B cell (primary cell): ENCODE data around the gene UBL3. TPM values are rescaled to one million over a fixed set of nuclear protein-coding genes. Genes with fewer than 3 reads are reported as not detected.

Experiments used
- ATAC-seq: fragments of 200-7000 bp; cut with Tn5 transposase; one replicate; pipeline ENCODE4 v1.10.0; 2021; ENCODE audit warnings: low read depth, mild to moderate bottlenecking, moderate number of reproducible peaks, moderate library complexity
- CTCF ChIA-PET: fragments of 350-600 bp; sonication (Branson Sonifier 250); formaldehyde crosslinking; loops from one replicate; lab custom pipeline; 2021; ENCODE audit warnings: antibody characterized with exemption, inconsistent platforms; lab: Charles Lee
- POLR2A ChIA-PET: fragments of 350-600 bp; sonication (Branson Sonifier 250); formaldehyde crosslinking; loops from one replicate; lab custom pipeline; 2021; ENCODE audit warnings: antibody characterized with exemption; lab: Charles Lee
- DNase-seq: peaks from one replicate; pipeline ENCODE4 v3.0.0; 2013
- H2AFZ ChIP-seq: 2 replicates; pipeline ENCODE4 v1.6.1; 2012; ENCODE audit warnings: mild to moderate bottlenecking, low read depth, low read length; ENCODE audit not compliant: insufficient read depth, poor library complexity, severe bottlenecking
- H3K27ac ChIP-seq, 2 donors: 1 replicate in 1 of 2; 2 replicates in 1 of 2; pipeline ENCODE4 v1.5.1; 2012 to 2013; ENCODE audit warnings: low read length in 2 of 2, mild to moderate bottlenecking in 2 of 2, moderate library complexity in 1 of 2
- H3K27me3 ChIP-seq, 4 experiments: fragments of 200-600 bp in 1 of 4; sonication (generic) in 1 of 4; replicated peaks in 1 of 4; 1 replicate in 2 of 4; 2 replicates in 2 of 4; pipeline versions ENCODE4 v1.6.1 to v1.7.0; 2013 to 2016; ENCODE audit warnings: low read length in 3 of 4, mild to moderate bottlenecking in 2 of 4, mixed read lengths in 1 of 4, moderate library complexity in 1 of 4; ENCODE audit not compliant: insufficient read depth in 4 of 4, control insufficient read depth in 3 of 4; ENCODE audit errors: control extremely low read depth in 1 of 4
- H3K36me3 ChIP-seq, 2 experiments: replicated peaks in 1 of 2; 1 replicate in 1 of 2; 2 replicates in 1 of 2; pipeline versions ENCODE4 v1.6.1 to v1.7.1; 2013; ENCODE audit warnings: low read length in 1 of 2; ENCODE audit not compliant: insufficient read depth in 2 of 2, control insufficient read depth in 1 of 2; ENCODE audit errors: control extremely low read depth in 1 of 2, extremely low read depth in 1 of 2
- H3K4me1 ChIP-seq, 2 donors: fragments of 200-600 bp in 1 of 2; sonication (generic) in 1 of 2; 1 replicate in 1 of 2; 2 replicates in 1 of 2; pipeline versions ENCODE4 v1.5.1 to v1.6.1; 2013 to 2017; ENCODE audit warnings: low read length in 2 of 2; ENCODE audit not compliant: control insufficient read depth in 2 of 2, insufficient read depth in 2 of 2
- H3K4me2 ChIP-seq: replicated peaks from 2 replicates; pipeline ENCODE3; 2012; ENCODE audit warnings: mild to moderate bottlenecking, low read depth, low read length; ENCODE audit not compliant: poor library complexity, severe bottlenecking
- H3K4me3 ChIP-seq, 5 experiments: fragments of 200-600 bp in 1 of 5; sonication (generic) in 1 of 5; 1 replicate in 3 of 5; 2 replicates in 2 of 5; pipeline versions ENCODE4 v1.5.1 to v1.7.0; 2011 to 2016; ENCODE audit warnings: low read length in 4 of 5, mild to moderate bottlenecking in 4 of 5, low read depth in 2 of 5, control low read depth in 1 of 5, moderate library complexity in 1 of 5; ENCODE audit not compliant: insufficient read depth in 1 of 5; ENCODE audit errors: control extremely low read depth in 1 of 5, extremely low read depth in 1 of 5
- H3K79me2 ChIP-seq: fragments of 200-600 bp; sonication (generic); one replicate; pipeline ENCODE4 v1.6.0; 2016; ENCODE audit warnings: low read length; ENCODE audit not compliant: control insufficient read depth, insufficient read depth
- H3K9ac ChIP-seq: fragments of 200-600 bp; sonication (generic); 2 replicates; pipeline ENCODE4 v1.6.1; 2017; ENCODE audit warnings: mild to moderate bottlenecking, low read length, moderate library complexity
- H3K9me3 ChIP-seq, 3 donors: one replicate each; pipeline versions ENCODE4 v1.6.1 to v1.7.1; 2013; ENCODE audit warnings: low read length in 2 of 3; ENCODE audit not compliant: control insufficient read depth in 2 of 3, insufficient read depth in 1 of 3; ENCODE audit errors: control extremely low read depth in 1 of 3
- H4K20me1 ChIP-seq: 2 replicates; pipeline ENCODE4 v1.6.0; 2012; ENCODE audit warnings: mild to moderate bottlenecking, low read length; ENCODE audit not compliant: insufficient read depth, control insufficient read depth, poor library complexity, severe bottlenecking
- H3K27ac Mint-ChIP-seq: one replicate; pipeline ENCODE4 v1.8.0; 2021; ENCODE audit warnings: mixed read lengths
- H3K27me3 Mint-ChIP-seq: one replicate; pipeline ENCODE4 v1.8.0; 2021; ENCODE audit warnings: mixed read lengths
- H3K4me1 Mint-ChIP-seq: one replicate; pipeline ENCODE4 v1.8.0; 2021; ENCODE audit warnings: mixed read lengths
- H3K4me3 Mint-ChIP-seq: one replicate; pipeline ENCODE4 v1.8.0; 2021; ENCODE audit warnings: mixed read lengths
- H3K9me3 Mint-ChIP-seq: one replicate; pipeline ENCODE4 v1.8.0; 2022; ENCODE audit warnings: mixed read lengths; ENCODE audit not compliant: insufficient read depth
- EZH2 ChIP-seq: IDR thresholded peaks from 2 replicates; pipeline ENCODE4 v1.6.1; 2012; ENCODE audit warnings: borderline replicate concordance, low read depth, mild to moderate bottlenecking, moderate library complexity, low read length; ENCODE audit not compliant: insufficient read depth, poor library complexity, severe bottlenecking
- WGBS: methylation state at CpG from one replicate; pipeline ENCODE4 v1.1.5; 2013; ENCODE audit warnings: missing lambda C conversion rate; ENCODE audit not compliant: insufficient coverage; 5-methylcytosine and 5-hydroxymethylcytosine counted together
- intact Hi-C: fragments of 100-400 bp; cut with micrococcal nuclease; formaldehyde crosslinking; loops from one replicate; pipeline ENCODE4 v1.10.0; 2022
- polyA plus RNA-seq: library from polyadenylated mRNA; depleted of rRNA; stranded (reverse); fragments of >200 nt; gene quantifications from 2 replicates; pipeline ENCODE4 v1.2.3, GENCODE V29; 2012
- total RNA-seq, 2 donors: library from RNA; stranded (reverse); fragments of 120-200 nt in 1 of 2; gene quantifications; 1 replicate in 1 of 2; 2 replicates in 1 of 2; pipeline versions ENCODE4 v1.2.3 to v1.2.4, GENCODE V29; 2013 to 2022
- TF ChIP-seq, protein P1 (sequence below): fragments of 200-600 bp; IDR thresholded peaks from one replicate; pipeline ENCODE4 v1.8.0; 2022; ENCODE audit warnings: antibody characterized with exemption, mild to moderate bottlenecking

Gene UBL3
- total and polyA plus RNA-seq, 2 donors (not counting 1 experiment from before 2014, with no cell fraction given) = 7.3 to 27.9 TPM

GRCh38 chr13:29816715-29817114 is 33.7 kb downstream of the UBL3 start:
- ATAC-seq (no peak), DNase-seq (no peak)
- no peak overlapping the region for H3K4me3 ChIP-seq
- no peak overlapping the region for H3K27ac Mint-ChIP-seq
- H3K36me3 ChIP-seq = no peaks in the 10 kb centered on the region
- H3K4me1 ChIP-seq = peaks cover 20 to 34% of the 10 kb centered on the region in 2 donors
- H3K9me3 ChIP-seq = no peaks in the 10 kb centered on the region
- WGBS = no CpG with 5 or more reads among the region's 2 CpGs
- POLR2A ChIA-PET = no interaction called here
- no peak overlapping the region for H3K27ac ChIP-seq
- peaks cover 8% of the 10 kb centered on the region for H4K20me1 ChIP-seq
- intact Hi-C loops = loop anchor here (5.0 kb wide), 1 partner anchor 44 kb away; no protein-coding TSS in a partner anchor
- H3K4me1 Mint-ChIP-seq = peaks cover 61% of the 10 kb centered on the region
- H3K79me2 ChIP-seq = peaks cover 91% of the 10 kb centered on the region
- no peaks in the 10 kb centered on the region for H3K27me3 ChIP-seq
- no peak for TF ChIP-seq EZH2
- TF ChIP-seq, protein P1, sequence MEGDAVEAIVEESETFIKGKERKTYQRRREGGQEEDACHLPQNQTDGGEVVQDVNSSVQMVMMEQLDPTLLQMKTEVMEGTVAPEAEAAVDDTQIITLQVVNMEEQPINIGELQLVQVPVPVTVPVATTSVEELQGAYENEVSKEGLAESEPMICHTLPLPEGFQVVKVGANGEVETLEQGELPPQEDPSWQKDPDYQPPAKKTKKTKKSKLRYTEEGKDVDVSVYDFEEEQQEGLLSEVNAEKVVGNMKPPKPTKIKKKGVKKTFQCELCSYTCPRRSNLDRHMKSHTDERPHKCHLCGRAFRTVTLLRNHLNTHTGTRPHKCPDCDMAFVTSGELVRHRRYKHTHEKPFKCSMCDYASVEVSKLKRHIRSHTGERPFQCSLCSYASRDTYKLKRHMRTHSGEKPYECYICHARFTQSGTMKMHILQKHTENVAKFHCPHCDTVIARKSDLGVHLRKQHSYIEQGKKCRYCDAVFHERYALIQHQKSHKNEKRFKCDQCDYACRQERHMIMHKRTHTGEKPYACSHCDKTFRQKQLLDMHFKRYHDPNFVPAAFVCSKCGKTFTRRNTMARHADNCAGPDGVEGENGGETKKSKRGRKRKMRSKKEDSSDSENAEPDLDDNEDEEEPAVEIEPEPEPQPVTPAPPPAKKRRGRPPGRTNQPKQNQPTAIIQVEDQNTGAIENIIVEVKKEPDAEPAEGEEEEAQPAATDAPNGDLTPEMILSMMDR = no peak
- peak overlapping the region; percentile 77 for H3K4me3 Mint-ChIP-seq
- no peak overlapping the region for H3K9ac ChIP-seq
- H3K9me3 Mint-ChIP-seq = no peaks in the 10 kb centered on the region
- H3K4me2 ChIP-seq = peak overlapping the region; percentile 60
- no peak overlapping the region for H2AFZ ChIP-seq
- CTCF ChIA-PET = interaction anchor here (0.7 to 1.6 kb wide), 3 partner anchors 32 to 308 kb away, joined by 3 to 5 read pairs (median 3); partner anchors contain the start of gene UBL3
- no peaks in the 10 kb centered on the region for H3K27me3 Mint-ChIP-seq

DNA sequence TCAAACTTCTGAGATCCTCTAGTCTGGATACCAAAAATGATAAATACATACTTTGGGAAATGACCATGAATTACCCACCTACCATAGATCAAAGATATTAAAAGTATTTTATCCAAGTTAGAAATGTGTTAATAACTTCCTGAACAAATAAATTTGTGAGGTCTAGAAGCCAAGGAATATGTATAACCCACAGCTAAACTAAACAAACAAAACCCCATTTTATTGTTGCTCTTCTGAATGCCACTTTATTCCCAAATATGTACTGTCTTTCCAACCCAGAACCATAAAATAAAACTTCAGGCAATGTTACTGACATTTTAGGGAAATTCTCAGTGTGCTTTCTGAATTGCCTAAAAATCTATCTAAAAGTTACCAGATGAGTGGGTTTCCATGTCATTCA is 35.1 kb downstream of the UBL3 start:
- no peak for ATAC-seq
- Histone ChIP-seq H3K27ac (no peak overlapping the region), H3K9ac (no peak overlapping the region), H3K4me2 (no peak overlapping the region), H3K27me3 (no peaks in the 10 kb centered on the region), H4K20me1 (peaks cover 14% of the 10 kb centered on the region), H2AFZ (no peak overlapping the region), H3K36me3 (no peaks in the 10 kb centered on the region), H3K9me3 (no peaks in the 10 kb centered on the region), H3K4me1 (peaks cover 20 to 34% of the 10 kb centered on the region in 2 donors), H3K4me3 (no peak overlapping the region), H3K79me2 (peaks cover 92% of the 10 kb centered on the region)
- TF ChIP-seq, protein P1 = no peak
- TF ChIP-seq EZH2 = no peak
- Mint-ChIP-seq H3K27me3 (no peaks in the 10 kb centered on the region), H3K4me3 (no peak overlapping the region), H3K4me1 (peaks cover 64% of the 10 kb centered on the region), H3K27ac (no peak overlapping the region), H3K9me3 (no peaks in the 10 kb centered on the region)
- intact Hi-C loops = loop anchor here (5.0 kb wide), 1 partner anchor 43 kb away; no protein-coding TSS in a partner anchor
- DNase-seq = no peak
- POLR2A ChIA-PET = no interaction called here
- CTCF ChIA-PET = interaction anchor here (1.5 kb wide), 1 partner anchor 16 kb away, joined by 3 read pairs; no protein-coding TSS in a partner anchor
